ENCODE measurements around the gene PTPN6.

The PTPN6 gene

DNA sequence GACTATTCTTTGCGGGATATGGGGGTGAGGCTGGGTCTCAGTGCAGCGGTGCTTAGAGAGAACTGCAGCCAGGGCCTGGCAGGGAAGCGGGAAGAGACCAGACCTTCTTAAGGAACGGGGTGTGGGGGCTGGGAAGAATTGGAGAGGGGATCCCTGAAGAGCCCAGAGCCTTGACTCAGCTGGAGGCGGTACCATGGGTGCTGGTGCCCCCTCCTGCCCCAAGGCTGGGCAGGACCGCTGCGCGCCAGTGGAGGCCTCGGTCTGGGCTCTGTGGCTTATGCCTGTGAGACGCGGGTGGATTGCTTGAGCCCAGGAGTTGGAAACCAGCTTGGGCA is 8.9 kb upstream of the PTPN6 start:
- no peak for DNase-seq

DNA sequence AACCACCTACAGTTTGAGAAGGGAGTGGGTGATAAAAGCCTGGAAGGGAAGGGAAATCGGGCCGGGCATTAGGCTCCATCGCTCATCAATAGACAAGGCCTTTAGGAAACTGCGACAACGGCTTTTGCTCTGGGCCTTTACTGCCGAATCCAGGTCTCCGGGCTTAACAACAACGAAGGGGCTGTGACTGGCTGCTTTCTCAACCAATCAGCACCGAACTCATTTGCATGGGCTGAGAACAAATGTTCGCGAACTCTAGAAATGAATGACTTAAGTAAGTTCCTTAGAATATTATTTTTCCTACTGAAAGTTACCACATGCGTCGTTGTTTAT is 7.8 kb upstream of the PTPN6 start:
- peak; percentile 79 for DNase-seq

GRCh38 chr12:6943722-6944380 is 7.3 kb upstream of the PTPN6 start, which contains the start of the genes C12orf57 and RNU7-1:
TSS of gene C12orf57 (plus strand) at chr12:6944022. CDS start at chr12:6944122, 100 bp downstream.
TSS of gene RNU7-1 (plus strand) at chr12:6943816.
- DNase-seq = peak; percentile 90

DNA sequence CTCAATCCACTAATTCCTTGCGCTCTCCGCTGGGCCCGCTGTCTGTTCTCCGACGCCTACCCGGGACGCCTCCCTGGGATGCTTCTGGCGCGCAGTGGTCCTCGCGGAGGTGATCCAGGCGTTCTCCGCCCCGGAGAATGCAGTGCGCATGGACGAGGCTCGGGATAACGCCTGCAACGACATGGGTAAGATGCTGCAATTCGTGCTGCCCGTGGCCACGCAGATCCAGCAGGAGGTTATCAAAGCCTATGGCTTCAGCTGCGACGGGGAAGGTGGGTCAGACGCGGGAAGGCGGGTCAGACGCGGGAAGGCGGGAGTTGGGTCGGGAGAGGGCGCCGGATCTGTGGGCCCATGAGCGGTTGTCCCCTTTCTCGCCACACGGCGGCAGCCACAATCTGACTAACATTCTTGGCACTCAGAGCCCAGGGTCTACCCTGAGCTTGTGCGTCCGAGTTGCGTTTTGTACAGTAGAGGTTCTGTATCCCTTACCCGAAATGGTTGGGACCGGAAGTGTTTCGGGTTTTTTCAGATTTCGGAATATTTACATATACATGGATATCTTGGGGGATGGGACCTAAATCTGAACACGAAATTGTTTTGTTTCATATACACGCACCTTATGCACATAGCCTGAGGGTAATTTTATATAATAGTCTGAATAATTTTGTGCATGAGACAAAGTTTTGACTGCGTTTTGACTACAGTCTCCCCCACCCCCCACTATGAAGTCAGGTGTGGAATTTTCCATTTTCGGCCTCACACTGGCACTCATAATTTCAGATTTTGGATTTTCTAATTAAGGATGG is 6.6 kb upstream of the PTPN6 start:
- peak; percentile 91 for DNase-seq

DNA sequence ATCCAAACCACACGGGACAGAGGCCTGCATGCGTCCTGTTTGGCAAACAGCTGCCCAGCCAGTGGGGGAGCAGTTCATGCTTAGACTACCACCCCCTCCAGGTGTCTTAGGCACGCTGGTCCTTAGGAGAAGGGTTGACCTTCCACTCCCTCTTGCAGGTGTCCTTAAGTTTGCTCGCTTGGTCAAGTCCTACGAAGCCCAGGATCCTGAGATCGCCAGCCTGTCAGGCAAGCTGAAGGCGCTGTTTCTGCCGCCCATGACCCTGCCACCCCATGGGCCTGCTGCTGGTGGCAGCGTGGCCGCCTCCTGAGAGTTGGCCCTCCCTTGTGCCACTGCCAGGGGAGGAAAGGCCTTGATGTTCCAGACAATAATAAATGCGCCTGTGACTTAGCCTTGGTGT is 5.5 kb upstream of the PTPN6 start:
- DNase-seq = no peak

DNA sequence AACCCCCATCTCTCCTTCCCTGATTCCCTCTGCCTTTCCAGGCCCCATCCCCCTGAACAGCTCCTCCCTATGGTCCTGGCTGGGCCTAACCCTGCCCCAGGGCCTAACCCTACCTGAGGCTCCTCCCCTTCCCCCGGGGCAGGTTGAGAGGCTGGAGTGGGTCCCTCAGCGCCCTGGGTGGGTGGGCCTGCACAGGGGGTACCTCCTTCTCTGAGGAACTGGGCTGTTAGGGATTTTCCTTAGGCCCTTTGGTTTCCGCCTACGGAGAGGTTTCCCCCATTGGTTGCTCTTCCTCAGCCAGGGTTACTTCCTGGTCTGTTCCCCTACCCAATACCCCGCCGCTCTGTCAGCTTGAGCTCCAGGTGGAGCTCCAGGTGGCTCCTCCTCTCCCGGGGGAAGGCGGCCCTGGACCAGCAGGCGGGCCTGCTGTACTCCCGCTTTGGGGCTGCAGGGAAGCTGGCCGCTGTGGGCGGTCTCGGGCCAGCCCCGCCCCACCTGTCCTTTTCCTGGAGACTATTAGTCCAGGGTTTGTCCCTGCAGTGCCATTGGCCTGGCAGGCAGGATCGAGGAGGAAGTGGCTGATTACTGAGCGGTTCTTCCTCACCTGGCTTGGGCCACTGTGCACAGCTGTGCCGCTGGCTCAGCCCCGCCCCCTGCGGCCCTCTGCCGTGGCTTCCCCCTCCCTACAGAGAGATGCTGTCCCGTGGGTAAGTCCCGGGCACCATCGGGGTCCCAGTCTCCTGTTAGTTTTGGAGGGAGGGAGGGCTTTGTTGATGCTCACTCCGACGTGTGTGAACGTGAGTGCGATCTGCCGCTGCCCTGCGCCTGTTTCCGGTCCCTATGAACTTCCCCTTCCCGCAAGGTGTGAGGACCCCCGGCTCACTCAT is 4.9 kb upstream of the PTPN6 start:
- peak; percentile 71 for DNase-seq

- no peak for DNase-seq
Observed at GRCh38 chr12:6946920-6947374, 4.2 kb upstream of the PTPN6 start.

DNA sequence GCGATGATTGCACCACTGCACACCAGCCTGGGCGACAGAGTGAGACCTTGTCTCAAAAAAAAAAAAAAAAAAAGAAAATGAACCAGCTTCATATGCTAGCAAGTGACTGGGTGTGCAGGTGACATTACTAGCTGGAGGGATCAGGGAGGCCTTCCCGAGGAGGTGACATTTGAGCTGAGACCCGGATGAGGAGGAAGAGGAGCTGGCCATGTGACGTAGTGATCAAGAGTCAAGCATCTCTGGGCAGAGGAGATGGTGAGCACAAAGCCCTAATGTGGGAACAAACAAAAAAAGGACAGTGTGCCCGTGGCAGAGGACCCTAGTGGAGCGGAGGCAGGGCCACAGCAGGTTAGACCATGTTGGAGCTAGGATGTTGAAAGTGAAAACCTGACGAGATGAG is 3.5 kb upstream of the PTPN6 start:
- no peak for DNase-seq

DNA sequence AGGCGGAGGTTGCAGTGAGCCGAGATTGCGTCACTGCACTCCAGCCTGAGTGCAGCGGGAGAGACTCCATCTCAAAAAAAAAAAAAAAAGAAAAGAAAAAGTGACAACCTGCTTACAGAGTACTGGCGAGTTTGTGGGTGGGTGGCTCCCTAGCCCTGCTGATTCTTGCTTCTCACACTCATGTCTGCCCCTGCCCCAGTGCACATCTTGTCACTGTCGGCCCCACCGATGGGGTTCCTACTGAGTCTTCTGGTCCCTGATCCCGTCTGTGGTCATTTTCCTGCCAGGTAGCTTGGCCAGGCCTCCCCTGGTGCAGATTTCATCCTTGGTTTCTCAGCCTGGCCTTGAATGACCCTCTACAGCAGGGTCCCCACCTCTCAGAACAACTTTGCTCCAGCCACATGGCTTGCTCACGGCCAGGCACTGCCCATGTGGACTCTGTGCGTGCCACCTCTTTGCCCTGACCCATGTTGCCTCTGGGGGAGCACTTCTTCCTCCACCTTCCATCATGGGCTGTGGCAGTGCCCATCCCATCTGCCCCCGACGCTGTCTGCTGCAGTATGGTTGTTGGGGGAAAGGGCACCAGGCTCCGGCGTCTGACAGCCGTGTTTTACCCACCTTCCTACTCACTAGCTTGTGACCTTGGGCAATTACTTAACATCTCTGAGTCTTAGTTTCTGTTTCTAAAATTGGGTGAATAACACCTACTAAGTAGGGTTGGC is 2.1 kb upstream of the PTPN6 start:
- DNase-seq = no peak

DNA sequence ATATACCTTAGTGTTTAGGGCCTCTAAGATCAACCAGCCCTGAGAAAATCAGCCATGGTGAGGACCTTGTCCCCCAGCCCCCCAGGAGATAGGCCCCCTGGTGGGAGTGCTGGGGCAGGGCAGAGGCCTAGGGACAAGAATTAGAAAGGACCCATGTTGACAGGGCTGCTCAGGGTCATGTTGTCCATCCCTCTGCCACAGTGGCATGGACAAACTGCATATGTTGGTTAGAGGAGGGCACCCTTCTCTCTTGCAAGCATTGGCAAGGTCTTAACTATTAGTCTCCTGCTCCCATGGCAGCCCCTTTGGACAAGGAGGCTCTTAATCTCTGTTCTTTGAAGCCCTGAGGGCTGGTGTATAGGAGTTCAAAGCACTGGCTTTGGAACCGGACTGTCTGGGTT is 755 bp upstream of the PTPN6 start:
- DNase-seq = no peak

DNA sequence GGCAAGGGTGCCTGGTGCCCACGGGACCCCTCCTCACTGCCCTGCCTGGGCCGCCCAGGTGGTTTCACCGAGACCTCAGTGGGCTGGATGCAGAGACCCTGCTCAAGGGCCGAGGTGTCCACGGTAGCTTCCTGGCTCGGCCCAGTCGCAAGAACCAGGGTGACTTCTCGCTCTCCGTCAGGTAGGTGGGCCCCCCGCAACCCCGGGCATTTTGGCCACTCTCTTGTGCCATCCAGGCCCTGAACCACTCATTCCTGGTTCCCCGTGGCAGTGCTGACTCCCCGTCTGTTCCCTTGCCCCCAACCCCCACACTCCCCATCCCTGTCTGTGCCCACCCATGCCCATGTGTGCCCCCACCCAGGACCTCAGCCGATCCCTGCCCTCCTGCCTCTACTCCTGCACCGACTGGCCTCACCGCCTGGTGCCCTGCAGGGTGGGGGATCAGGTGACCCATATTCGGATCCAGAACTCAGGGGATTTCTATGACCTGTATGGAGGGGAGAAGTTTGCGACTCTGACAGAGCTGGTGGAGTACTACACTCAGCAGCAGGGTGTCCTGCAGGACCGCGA is 480 bp downstream of the PTPN6 start:
- no peak for DNase-seq

GRCh38 chr12:6952121-6952862 is 1.1 kb downstream of the PTPN6 start:
- DNase-seq = no peak

DNA sequence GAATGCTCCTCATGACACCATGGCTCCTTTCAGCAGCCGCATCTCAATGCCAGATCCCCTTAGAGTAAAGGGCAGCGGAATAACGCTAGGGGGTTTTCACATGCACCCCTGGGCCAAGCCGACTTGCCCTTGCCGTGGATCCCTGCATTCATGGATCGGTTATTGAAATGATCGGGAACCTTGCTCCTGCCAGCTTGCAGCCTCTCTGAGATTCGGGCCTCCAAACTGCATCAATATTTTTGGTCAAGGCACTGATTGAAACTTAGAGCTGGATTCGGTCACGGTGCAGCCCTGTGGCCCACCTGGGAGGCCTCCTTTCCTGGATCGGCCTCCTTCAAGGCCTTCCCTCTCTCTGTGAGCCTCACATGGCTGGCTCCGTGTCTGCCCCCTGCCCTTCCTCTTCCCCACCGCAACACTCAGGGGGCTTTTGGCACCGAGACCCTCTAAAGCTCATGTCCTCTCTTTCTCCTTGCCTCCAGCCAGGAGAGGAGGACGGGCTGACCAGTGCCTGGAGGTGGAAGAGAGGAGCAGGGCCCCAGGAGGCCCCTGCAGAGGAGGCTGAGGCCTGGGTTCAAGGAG is 1.8 kb downstream of the PTPN6 start:
- DNase-seq = no peak

GRCh38 chr12:6953442-6954315 is 2.5 kb downstream of the PTPN6 start:
- peak; percentile 80 for DNase-seq

DNA sequence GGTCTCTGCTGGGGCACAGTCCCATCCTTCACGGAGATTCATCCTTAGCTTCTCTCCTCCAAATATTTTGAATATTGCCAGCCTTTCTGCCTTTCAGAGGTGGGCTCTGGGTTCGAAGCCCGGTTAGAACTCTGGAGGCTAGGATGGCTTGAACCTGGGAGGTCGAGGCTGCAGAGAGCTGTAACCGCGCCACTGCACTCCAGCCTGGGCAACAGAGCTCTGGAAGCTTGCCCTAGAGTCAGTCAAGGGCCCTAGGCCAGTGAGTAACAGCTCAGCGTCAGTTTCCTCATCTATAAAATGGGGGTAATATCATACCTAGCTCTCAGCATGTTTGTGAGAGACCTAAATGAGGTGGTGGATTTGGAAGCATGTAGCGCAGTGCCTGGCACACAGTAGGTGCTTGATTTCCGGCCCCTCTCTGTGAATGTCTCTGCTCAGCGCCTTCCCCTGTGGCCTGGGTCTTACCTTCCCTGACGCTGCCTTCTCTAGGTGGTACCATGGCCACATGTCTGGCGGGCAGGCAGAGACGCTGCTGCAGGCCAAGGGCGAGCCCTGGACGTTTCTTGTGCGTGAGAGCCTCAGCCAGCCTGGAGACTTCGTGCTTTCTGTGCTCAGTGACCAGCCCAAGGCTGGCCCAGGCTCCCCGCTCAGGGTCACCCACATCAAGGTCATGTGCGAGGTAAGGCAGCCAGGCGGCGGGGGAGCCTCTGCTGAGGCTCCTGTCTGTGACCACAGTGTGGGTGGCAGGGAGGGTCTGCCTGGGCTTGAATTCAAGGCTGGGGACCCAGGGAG is 3.4 kb downstream of the PTPN6 start:
- no peak for DNase-seq

- no peak for DNase-seq
Observed at GRCh38 chr12:6955108-6956020, 4.2 kb downstream of the PTPN6 start.

GRCh38 chr12:6956021-6956727 is 5.0 kb downstream of the PTPN6 start:
- DNase-seq = no peak

Data from stimulated activated CD4-positive, alpha-beta T cell treated with anti-CD3 and anti-CD28 coated beads, Interleukin-1b, Interleukin-23, amount 100 ng/mL, for 48 hours (primary cell).